Activated T-cell treated with anti-CD3 and anti-CD28 coated beads, Interleukin-2, amount 50 U/mL, for 72 hours (primary cell): ENCODE measurements around the gene SLC22A23. TPM values are rescaled to one million over a fixed set of nuclear protein-coding genes. Genes with fewer than 3 reads are reported as not detected.

Experiments
- ATAC-seq, 2 donors: fragments of 150-1000 bp; cut with Tn5 transposase; replicated peaks in 1 of 2; 2 replicates each; pipeline ENCODE4 v1.10.0; 2021; ENCODE audit warnings: moderate library complexity in 2 of 2, mild to moderate bottlenecking in 1 of 2
- DNase-seq, 2 donors: peaks; one replicate each; pipeline ENCODE4 v3.0.0; 2021 to 2022; ENCODE audit warnings: mixed read lengths in 1 of 2
- H3K27ac Mint-ChIP-seq: one replicate; pipeline ENCODE4 v1.8.0; 2022; ENCODE audit warnings: mild to moderate bottlenecking, moderate library complexity, mixed read lengths
- H3K27me3 Mint-ChIP-seq: one replicate; pipeline ENCODE4 v1.8.0; 2022; ENCODE audit warnings: low read depth, mixed read lengths
- H3K36me3 Mint-ChIP-seq, 2 donors: one replicate each; pipeline ENCODE4 v1.8.0; 2022; ENCODE audit warnings: mixed read lengths in 2 of 2, mild to moderate bottlenecking in 1 of 2; ENCODE audit not compliant: insufficient read depth in 2 of 2
- H3K4me1 Mint-ChIP-seq: one replicate; pipeline ENCODE4 v1.8.0; 2022; ENCODE audit warnings: low read depth, mixed read lengths
- H3K4me3 Mint-ChIP-seq, 2 donors: one replicate each; pipeline ENCODE4 v1.8.0; 2022; ENCODE audit warnings: mild to moderate bottlenecking in 2 of 2, mixed read lengths in 2 of 2, moderate library complexity in 2 of 2
- H3K9me3 Mint-ChIP-seq, 2 donors: one replicate each; pipeline ENCODE4 v1.8.0; 2022; ENCODE audit warnings: mixed read lengths in 2 of 2
- total RNA-seq, 2 donors: library from RNA; stranded (reverse); gene quantifications; one replicate each; pipeline ENCODE4 v1.2.3, GENCODE V29; 2022

The SLC22A23 gene
- total RNA-seq, 2 donors from 2014 or later = 1.5 to 2.0 TPM

- H3K27me3 Mint-ChIP-seq = no peaks in the 10 kb centered on the region
- no peaks in the 10 kb centered on the region for H3K4me1 Mint-ChIP-seq
- no peak for DNase-seq
- no peak for ATAC-seq
- H3K4me3 Mint-ChIP-seq = no peak overlapping the region
- H3K27ac Mint-ChIP-seq = no peak overlapping the region
- no peaks in the 10 kb centered on the region for H3K36me3 Mint-ChIP-seq
- H3K9me3 Mint-ChIP-seq = no peaks in the 10 kb centered on the region
These were observed 174.2 kb downstream of the SLC22A23 start for GRCh38 chr6:3282476-3283236.

- no peaks in the 10 kb centered on the region for H3K36me3 Mint-ChIP-seq
These were observed 175.0 kb downstream of the SLC22A23 start for GRCh38 chr6:3281631-3282475.

GRCh38 chr6:3280866-3281465 lies 175.9 kb downstream of the SLC22A23 start:
- DNase-seq = no peak
- Mint-ChIP-seq H3K27me3 (no peaks in the 10 kb centered on the region), H3K9me3 (no peaks in the 10 kb centered on the region), H3K27ac (no peak overlapping the region), H3K36me3 (no peaks in the 10 kb centered on the region), H3K4me1 (no peaks in the 10 kb centered on the region), H3K4me3 (no peak overlapping the region)
- no peak for ATAC-seq

More at GRCh38 chr6:3281631-3282475, 175.0 kb downstream of the SLC22A23 start:
- Mint-ChIP-seq H3K27ac (no peak overlapping the region), H3K27me3 (no peaks in the 10 kb centered on the region), H3K9me3 (no peaks in the 10 kb centered on the region), H3K4me1 (no peaks in the 10 kb centered on the region), H3K4me3 (no peak overlapping the region)
- no peak for DNase-seq
- ATAC-seq = no peak

- DNase-seq (no peak), ATAC-seq (no peak)
- Mint-ChIP-seq H3K27me3 (no peaks in the 10 kb centered on the region), H3K27ac (no peak overlapping the region), H3K9me3 (no peaks in the 10 kb centered on the region), H3K4me3 (no peak overlapping the region), H3K4me1 (no peaks in the 10 kb centered on the region), H3K36me3 (no peaks in the 10 kb centered on the region)
These were observed 176.8 kb downstream of the SLC22A23 start for GRCh38 chr6:3280091-3280490.

GRCh38 chr6:3278691-3279090 lies 178.2 kb downstream of the SLC22A23 start:
- ATAC-seq (no peak), DNase-seq (no peak)
- H3K27me3 Mint-ChIP-seq = no peaks in the 10 kb centered on the region
- H3K27ac Mint-ChIP-seq = no peak overlapping the region
- H3K36me3 Mint-ChIP-seq = no peaks in the 10 kb centered on the region
- no peak overlapping the region for H3K4me3 Mint-ChIP-seq
- peaks cover 4% of the 10 kb centered on the region for H3K4me1 Mint-ChIP-seq
- no peaks in the 10 kb centered on the region for H3K9me3 Mint-ChIP-seq

GRCh38 chr6:3277851-3278416 lies 178.9 kb downstream of the SLC22A23 start:
- peaks cover 7% of the 10 kb centered on the region for H3K4me1 Mint-ChIP-seq
- no peak overlapping the region for H3K27ac Mint-ChIP-seq
- H3K36me3 Mint-ChIP-seq = no peaks in the 10 kb centered on the region
- H3K4me3 Mint-ChIP-seq = no peak overlapping the region
- DNase-seq (no peak), ATAC-seq (no peak)
- H3K27me3 Mint-ChIP-seq = no peaks in the 10 kb centered on the region
- H3K9me3 Mint-ChIP-seq = no peaks in the 10 kb centered on the region

GRCh38 chr6:3277251-3277650 lies 179.6 kb downstream of the SLC22A23 start:
- ATAC-seq (no peak), DNase-seq (no peak)
- no peak overlapping the region for H3K27ac Mint-ChIP-seq
- H3K36me3 Mint-ChIP-seq = no peaks in the 10 kb centered on the region
- H3K27me3 Mint-ChIP-seq = no peaks in the 10 kb centered on the region
- H3K9me3 Mint-ChIP-seq = no peaks in the 10 kb centered on the region
- H3K4me1 Mint-ChIP-seq = peaks cover 11% of the 10 kb centered on the region
- H3K4me3 Mint-ChIP-seq = no peak overlapping the region

- no peaks in the 10 kb centered on the region for H3K9me3 Mint-ChIP-seq
- no peak overlapping the region for H3K4me3 Mint-ChIP-seq
- ATAC-seq (no peak), DNase-seq (no peak)
- no peaks in the 10 kb centered on the region for H3K27me3 Mint-ChIP-seq
- H3K27ac Mint-ChIP-seq = no peak overlapping the region
- peaks cover 12% of the 10 kb centered on the region for H3K4me1 Mint-ChIP-seq
- no peaks in the 10 kb centered on the region for H3K36me3 Mint-ChIP-seq
These were observed 180.4 kb downstream of the SLC22A23 start for GRCh38 chr6:3276174-3277167.

- ATAC-seq = peak in 1 of 2 donors; percentile 60
- peak overlapping the region; percentile 67 for H3K27ac Mint-ChIP-seq
- no peak for DNase-seq
These were observed 182.9 kb downstream of the SLC22A23 start for GRCh38 chr6:3273707-3274521.

GRCh38 chr6:3272911-3273547 lies 183.8 kb downstream of the SLC22A23 start:
- Mint-ChIP-seq H3K27me3 (no peaks in the 10 kb centered on the region), H3K9me3 (no peaks in the 10 kb centered on the region), H3K4me1 (peaks cover 21% of the 10 kb centered on the region), H3K4me3 (no peak overlapping the region), H3K36me3 (peaks cover 0 to 7% of the 10 kb centered on the region in 2 donors), H3K27ac (no peak overlapping the region)
- ATAC-seq = no peak
- DNase-seq = no peak

More at GRCh38 chr6:3273707-3274521, 182.9 kb downstream of the SLC22A23 start:
- H3K9me3 Mint-ChIP-seq = no peaks in the 10 kb centered on the region
- peaks cover 0 to 5% of the 10 kb centered on the region in 2 donors for H3K36me3 Mint-ChIP-seq
- no peak overlapping the region for H3K4me3 Mint-ChIP-seq
- H3K27me3 Mint-ChIP-seq = no peaks in the 10 kb centered on the region
- H3K4me1 Mint-ChIP-seq = peaks cover 18% of the 10 kb centered on the region

GRCh38 chr6:3271756-3272155 lies 185.1 kb downstream of the SLC22A23 start:
- peaks cover 29% of the 10 kb centered on the region for H3K4me1 Mint-ChIP-seq
- H3K9me3 Mint-ChIP-seq = no peaks in the 10 kb centered on the region
- ATAC-seq = no peak
- peaks cover 0 to 7% of the 10 kb centered on the region in 2 donors for H3K36me3 Mint-ChIP-seq
- no peak overlapping the region for H3K4me3 Mint-ChIP-seq
- H3K27me3 Mint-ChIP-seq = no peaks in the 10 kb centered on the region
- H3K27ac Mint-ChIP-seq = no peak overlapping the region
- no peak for DNase-seq
